Hepatocyte (in vitro differentiated cells): ENCODE results near the gene ITIH6. TPM values are rescaled to one million over a fixed set of nuclear protein-coding genes. Genes with fewer than 3 reads are reported as not detected.

Source experiments
- DNase-seq: peaks from one replicate; pipeline ENCODE4 v3.0.0-alpha.2; 2016; ENCODE audit warnings: low spot score
- H2AFZ ChIP-seq: fragments of 200-600 bp; sonication (generic); 2 replicates; pipeline ENCODE4 v1.6.0; 2016; ENCODE audit warnings: antibody characterized with exemption, mild to moderate bottlenecking
- H3K27ac ChIP-seq: fragments of 200-600 bp; sonication (generic); 2 replicates; pipeline ENCODE4 v1.5.1; 2016; ENCODE audit warnings: mild to moderate bottlenecking
- H3K27me3 ChIP-seq: fragments of 200-600 bp; sonication (generic); 2 replicates; pipeline ENCODE4 v1.6.1; 2016
- H3K36me3 ChIP-seq: fragments of 200-600 bp; sonication (generic); replicated peaks from 2 replicates; pipeline ENCODE4 v1.5.1; 2016; ENCODE audit warnings: low read depth; ENCODE audit not compliant: insufficient read depth
- H3K4me1 ChIP-seq: fragments of 200-600 bp; sonication (generic); 2 replicates; pipeline ENCODE4 v1.5.1; 2016; ENCODE audit warnings: mild to moderate bottlenecking, moderate library complexity; ENCODE audit not compliant: insufficient read depth
- H3K4me2 ChIP-seq: fragments of 200-600 bp; sonication (generic); 2 replicates; pipeline ENCODE4 v1.6.0; 2016
- H3K4me3 ChIP-seq: fragments of 200-600 bp; sonication (generic); 2 replicates; pipeline ENCODE4 v1.5.1; 2016; ENCODE audit warnings: mild to moderate bottlenecking
- H3K79me2 ChIP-seq: fragments of 200-600 bp; sonication (generic); 2 replicates; pipeline ENCODE4 v1.6.0; 2017; ENCODE audit warnings: mild to moderate bottlenecking
- H3K9me2 ChIP-seq: fragments of 200-600 bp; sonication (generic); replicated peaks from 2 replicates; pipeline ENCODE4 v1.6.0; 2017; ENCODE audit warnings: mild to moderate bottlenecking; ENCODE audit not compliant: insufficient read depth
- H3K9me3 ChIP-seq: fragments of 200-600 bp; sonication (generic); 2 replicates; pipeline ENCODE4 v1.5.1; 2016; ENCODE audit warnings: low read depth, mild to moderate bottlenecking
- H4K20me1 ChIP-seq: fragments of 200-600 bp; sonication (generic); 2 replicates; pipeline ENCODE4 v1.6.0; 2016; ENCODE audit warnings: mild to moderate bottlenecking; ENCODE audit not compliant: insufficient read depth, poor library complexity, severe bottlenecking
- EZH2 ChIP-seq: fragments of 200-600 bp; sonication (generic); IDR thresholded peaks from 2 replicates; pipeline ENCODE4 v1.6.1; 2016; ENCODE audit warnings: antibody characterized with exemption, mild to moderate bottlenecking, borderline replicate concordance
- EZH2phosphoT487 ChIP-seq: fragments of 200-600 bp; sonication (generic); IDR thresholded peaks from one replicate; pipeline ENCODE4 v1.6.1; 2018; ENCODE audit warnings: antibody characterized with exemption, mild to moderate bottlenecking, low read depth, moderate library complexity; ENCODE audit not compliant: unreplicated experiment, severe bottlenecking
- WGBS: methylation state at CpG from one replicate; pipeline ENCODE4 v1.1.6; 2016; ENCODE audit warnings: low lambda C conversion rate; ENCODE audit errors: missing lambda C conversion rate; 5-methylcytosine and 5-hydroxymethylcytosine counted together
- polyA plus RNA-seq: library from polyadenylated mRNA; unstranded; fragments of >200 nt; fragmentation: Nextera tagmentation; extraction: Ambion mirVana; gene quantifications from 2 replicates; pipeline ENCODE4 v1.2.1, GENCODE V29; 2016
- total RNA-seq: library from RNA; depleted of rRNA; stranded (reverse); fragments of >200 nt; gene quantifications from 2 replicates; pipeline ENCODE4 v1.2.3, GENCODE V29; 2014
- TF ChIP-seq, protein P1 (sequence below): fragments of 200-600 bp; sonication (generic); IDR thresholded peaks from 2 replicates; pipeline ENCODE4 v1.5.1; 2016; ENCODE audit warnings: antibody characterized with exemption, mild to moderate bottlenecking; ENCODE audit not compliant: poor library complexity

The ITIH6 gene
- total and polyA plus RNA-seq, 2 experiments from 2014 or later, result not detected

GRCh38 chrX:54838583-54838982, 40.5 kb upstream of the ITIH6 start:
- no peak overlapping the region for H3K4me2 ChIP-seq
- DNase-seq, result no peak
- H3K79me2 ChIP-seq, result no peaks in the 10 kb centered on the region
- peaks cover 6% of the 10 kb centered on the region for H3K4me1 ChIP-seq
- 70% methylated on average over 3 of the region's 3 CpGs for WGBS
- H3K9me3 ChIP-seq, result no peaks in the 10 kb centered on the region
- TF ChIP-seq, protein P1, sequence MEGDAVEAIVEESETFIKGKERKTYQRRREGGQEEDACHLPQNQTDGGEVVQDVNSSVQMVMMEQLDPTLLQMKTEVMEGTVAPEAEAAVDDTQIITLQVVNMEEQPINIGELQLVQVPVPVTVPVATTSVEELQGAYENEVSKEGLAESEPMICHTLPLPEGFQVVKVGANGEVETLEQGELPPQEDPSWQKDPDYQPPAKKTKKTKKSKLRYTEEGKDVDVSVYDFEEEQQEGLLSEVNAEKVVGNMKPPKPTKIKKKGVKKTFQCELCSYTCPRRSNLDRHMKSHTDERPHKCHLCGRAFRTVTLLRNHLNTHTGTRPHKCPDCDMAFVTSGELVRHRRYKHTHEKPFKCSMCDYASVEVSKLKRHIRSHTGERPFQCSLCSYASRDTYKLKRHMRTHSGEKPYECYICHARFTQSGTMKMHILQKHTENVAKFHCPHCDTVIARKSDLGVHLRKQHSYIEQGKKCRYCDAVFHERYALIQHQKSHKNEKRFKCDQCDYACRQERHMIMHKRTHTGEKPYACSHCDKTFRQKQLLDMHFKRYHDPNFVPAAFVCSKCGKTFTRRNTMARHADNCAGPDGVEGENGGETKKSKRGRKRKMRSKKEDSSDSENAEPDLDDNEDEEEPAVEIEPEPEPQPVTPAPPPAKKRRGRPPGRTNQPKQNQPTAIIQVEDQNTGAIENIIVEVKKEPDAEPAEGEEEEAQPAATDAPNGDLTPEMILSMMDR, result no peak
- no peak for TF ChIP-seq EZH2phosphoT487
- TF ChIP-seq EZH2, result no peak
- H3K9me2 ChIP-seq, result no peaks in the 10 kb centered on the region
- no peak overlapping the region for H2AFZ ChIP-seq
- no peaks in the 10 kb centered on the region for H3K36me3 ChIP-seq
- no peaks in the 10 kb centered on the region for H4K20me1 ChIP-seq
- H3K27me3 ChIP-seq, result no peaks in the 10 kb centered on the region
- no peak overlapping the region for H3K27ac ChIP-seq
- no peak overlapping the region for H3K4me3 ChIP-seq

GRCh38 chrX:54826598-54826997, 28.5 kb upstream of the ITIH6 start:
- DNase-seq, result no peak
- Histone ChIP-seq H3K27me3 (no peaks in the 10 kb centered on the region), H3K9me3 (no peaks in the 10 kb centered on the region), H3K4me1 (no peaks in the 10 kb centered on the region), H3K79me2 (no peaks in the 10 kb centered on the region), H3K4me2 (no peak overlapping the region), H4K20me1 (no peaks in the 10 kb centered on the region), H3K36me3 (no peaks in the 10 kb centered on the region), H3K27ac (no peak overlapping the region), H3K9me2 (no peaks in the 10 kb centered on the region), H3K4me3 (no peak overlapping the region), H2AFZ (no peak overlapping the region)
- TF ChIP-seq, protein P1, result no peak
- no peak for TF ChIP-seq EZH2phosphoT487
- no peak for TF ChIP-seq EZH2
- 58% methylated on average over 4 of the region's 4 CpGs for WGBS

- Histone ChIP-seq H2AFZ (no peak overlapping the region), H3K4me2 (no peak overlapping the region), H4K20me1 (no peaks in the 10 kb centered on the region), H3K79me2 (no peaks in the 10 kb centered on the region), H3K9me2 (no peaks in the 10 kb centered on the region), H3K4me1 (no peaks in the 10 kb centered on the region), H3K27me3 (no peaks in the 10 kb centered on the region), H3K4me3 (no peak overlapping the region), H3K36me3 (no peaks in the 10 kb centered on the region), H3K27ac (no peak overlapping the region), H3K9me3 (no peaks in the 10 kb centered on the region)
- TF ChIP-seq EZH2, result no peak
- TF ChIP-seq EZH2phosphoT487, result no peak
- TF ChIP-seq, protein P1, result no peak
- DNase-seq, result no peak
- WGBS, result 73% methylated on average over 8 of the region's 8 CpGs
Measured at GRCh38 chrX:54825716-54826438, 27.8 kb upstream of the ITIH6 start.
